ENCODE measurements around the gene KCNJ14. TPM values are rescaled to one million over a fixed set of nuclear protein-coding genes. Genes with fewer than 3 reads are reported as not detected.

Gene KCNJ14
- total and polyA plus RNA-seq, 2 of the 8 experiments (the other 6 are each of a cell fraction or from before 2014, with no cell fraction given) = 0.45 to 0.89 TPM

DNA sequence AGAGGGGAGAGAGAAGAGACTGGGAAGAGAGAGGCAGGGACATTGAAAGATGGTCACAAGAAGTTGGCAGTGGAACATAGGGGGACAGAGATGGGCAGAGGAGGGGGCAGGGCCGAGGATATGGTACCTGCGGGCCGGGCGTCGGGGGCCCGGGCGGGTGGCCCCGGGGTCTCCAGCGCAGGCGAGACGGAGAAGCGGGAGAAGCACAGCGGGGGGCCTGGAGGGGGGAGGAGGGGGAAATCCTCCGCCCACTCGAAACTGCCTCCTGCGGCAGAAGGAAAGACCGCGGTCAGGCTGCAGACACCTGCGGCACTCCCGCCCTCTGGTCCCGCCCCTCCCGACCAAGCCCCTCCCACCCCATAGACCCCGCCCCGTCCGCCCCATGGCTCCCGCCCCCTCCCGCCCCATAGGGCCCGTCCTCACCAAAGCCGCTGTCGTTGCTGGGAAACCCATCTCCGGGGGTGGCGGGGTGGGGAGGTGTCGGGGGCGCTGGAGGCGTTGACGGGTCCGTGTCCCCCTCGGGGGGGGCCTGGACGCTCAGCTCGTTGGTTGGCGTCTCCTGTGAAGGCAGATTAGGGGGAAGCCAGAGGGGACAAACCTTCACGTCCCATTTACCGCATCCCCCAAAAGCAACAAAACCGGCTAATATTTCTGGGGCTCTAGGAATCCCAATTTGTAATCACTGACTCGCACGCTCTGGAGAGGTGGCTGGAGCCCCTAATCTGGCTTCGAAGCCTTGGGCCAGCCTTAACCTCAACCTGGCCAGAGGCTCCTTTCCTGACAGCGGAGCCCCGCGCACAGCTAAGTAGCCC lies 35.8 kb downstream of the KCNJ14 start:
- Histone ChIP-seq H2AK5ac (ENCODE audit: low read depth, low read length) (no peak overlapping the region; the same call in 1 of the 2 replicates), H4K8ac (ENCODE audit: extremely low read depth, insufficient read depth, low read length) (peak overlapping the region; percentile 19; the same call in 1 of the 2 replicates), H3K27me3 (replicated peaks in 1 of 4; ENCODE audit: control insufficient read depth in 3 of 4, extremely low read depth in 1 of 4, insufficient read depth in 3 of 4, low read length in 3 of 4) (peaks cover 0 to 5% (median 4%) of the 10 kb centered on the region in 4 experiments; a peak in 3 of 7 replicates), H3K23ac (ENCODE audit: insufficient read length) (no peak overlapping the region), H3K27ac (ENCODE audit: low read depth, low read length) (peak overlapping the region; percentile 71), H4K91ac (replicated peaks; ENCODE audit: insufficient read length, low read length) (no peak overlapping the region), H3K14ac (ENCODE audit: insufficient read length) (no peak overlapping the region), H3K79me2 (ENCODE audit: control insufficient read depth in 1 of 2, insufficient read depth in 2 of 2, low read length in 2 of 2) (no peaks in the 10 kb centered on the region), H3K79me1 (ENCODE audit: low read depth, low read length) (no peaks in the 10 kb centered on the region; the same call in 1 of the 2 replicates), H3K9ac (replicated peaks in 1 of 4; ENCODE audit: extremely low read depth in 1 of 4, low read depth in 3 of 4, low read length in 3 of 4) (peak overlapping the region in 3 of 4 experiments; percentile 38 to 44 (median 42); a peak in 5 of 7 replicates), H2BK20ac (ENCODE audit: low read length) (no peak overlapping the region), H2BK5ac (ENCODE audit: low read depth, low read length) (peak overlapping the region; percentile 52; the same call in 1 of the 2 replicates), H3K23me2 (ENCODE audit: low read depth, low read length) (peaks cover 6% of the 10 kb centered on the region; the same call in 1 of the 2 replicates), H4K5ac (ENCODE audit: insufficient read length, low read depth, low read length) (peak overlapping the region; percentile 0), H3K56ac (replicated peaks; ENCODE audit: insufficient read length, low read depth, low read length) (no peak overlapping the region), H3K4ac (replicated peaks; ENCODE audit: insufficient read length, low read depth, low read length) (no peak overlapping the region), H3K4me1 (replicated peaks in 1 of 4; ENCODE audit: control insufficient read depth in 3 of 4, insufficient read depth in 4 of 4, low read length in 3 of 4) (peaks cover 0 to 21% (median 15%) of the 10 kb centered on the region in 4 experiments; a peak in 6 of 7 replicates), H3K4me2 (ENCODE audit: insufficient read depth in 1 of 2, low read depth in 2 of 2, low read length in 2 of 2) (peak overlapping the region; percentile 61 to 81), H3K36me3 (ENCODE audit: control insufficient read depth in 2 of 4, insufficient read depth in 4 of 4, low read length in 3 of 4) (no peaks in the 10 kb centered on the region; a peak in 1 of 8 replicates), H2BK12ac (ENCODE audit: low read depth, low read length) (peak overlapping the region; percentile 94), H4K20me1 (replicated peaks in 1 of 2; ENCODE audit: control insufficient read depth in 1 of 2, insufficient read depth in 2 of 2, low read length in 2 of 2) (peaks cover 0 to 4% of the 10 kb centered on the region in 2 experiments), H3K18ac (ENCODE audit: extremely low read depth, low read length) (peak overlapping the region; percentile 60; the same call in 1 of the 2 replicates), H3K9me3 (ENCODE audit: insufficient read depth in 2 of 2, low read depth in 1 of 2, low read length in 1 of 2) (no peaks in the 10 kb centered on the region), H2AFZ (ENCODE audit: low read length) (no peak overlapping the region), H3K4me3 (ENCODE audit: extremely low read depth in 1 of 4, insufficient read depth in 2 of 4, low read depth in 3 of 4, low read length in 4 of 4) (peak overlapping the region; percentile 27 to 61 (median 40)), H2BK15ac (ENCODE audit: low read length) (0 out of 2 replicates have a peak overlapping the region, but pooled peaks have one; percentile 72), H2BK120ac (replicated peaks; ENCODE audit: low read depth, low read length) (no peak overlapping the region)
- 2% methylated on average over 10 of the region's 50 CpGs; no CpG with 5 or more reads in 1 of the 2 experiments for WGBS, 2 experiments (ENCODE audit: extremely low coverage in 1 of 2, insufficient coverage in 1 of 2, insufficient read length in 1 of 2, insufficient replicate concordance in 2 of 2, low coverage in 1 of 2, low lambda C conversion rate in 2 of 2, missing lambda C conversion rate in 1 of 2)
- DNase-seq (ENCODE audit: low read depth in 1 of 2, low spot score in 2 of 2) (peak in 1 of 2 experiments; percentile 87), FAIRE-seq (no peak)
- POLR2A ChIA-PET (ENCODE audit: partially characterized antibody) = interaction anchor here (1.1 to 14.8 kb wide), 13 partner anchors 9 to 220 kb away, joined by 3 to 176 read pairs (median 3); partner anchors contain the start of genes RPL18 and SPHK2
- CTCF ChIA-PET (ENCODE audit: partially characterized antibody) = interaction anchor here (0.5 to 5.5 kb wide), 13 partner anchors 11 to 200 kb away, joined by 3 to 105 read pairs (median 5); partner anchors contain the start of gene KDELR1
- TF ChIP-seq TBP (IDR thresholded peaks at IDR 0.05; ENCODE audit: low read depth, low read length) = 0 out of 2 replicates have a peak, but pooled peaks have one; percentile 4
- TF ChIP-seq TAF1 (IDR thresholded peaks at IDR 0.05; ENCODE audit: low read depth, low read length) = peak; percentile 58; the same call in 1 of the 2 replicates
- no peak for TF ChIP-seq SIRT6 (IDR thresholded peaks at IDR 0.05; ENCODE audit: low read length)
- TF ChIP-seq TCF12 (IDR thresholded peaks at IDR 0.05; ENCODE audit: low read depth, low read length) = 0 out of 2 replicates have a peak, but pooled peaks have one; percentile 41
- TF ChIP-seq SP1 (IDR thresholded peaks at IDR 0.05; ENCODE audit: low read depth, low read length) = 0 out of 2 replicates have a peak, but pooled peaks have one; percentile 42
- TF ChIP-seq POLR2AphosphoS5 (IDR thresholded peaks at IDR 0.05; ENCODE audit: low read depth, low read length) = 0 out of 2 replicates have a peak, but pooled peaks have one; percentile 65
- TF ChIP-seq FOSL1 (IDR thresholded peaks at IDR 0.05; ENCODE audit: insufficient read depth, low read depth, low read length) = no peak
- TF ChIP-seq RBBP5 (IDR thresholded peaks at IDR 0.05; ENCODE audit: borderline replicate concordance, low read depth, low read length) = 0 out of 2 replicates have a peak, but pooled peaks have one; percentile 13
- TF ChIP-seq POLR2A (IDR thresholded peaks at IDR 0.05; ENCODE audit: control extremely low read depth in 1 of 2, low read depth in 2 of 2, low read length in 2 of 2) = peak in 1 of 2 experiments; percentile 77; a peak in 1 of 3 replicates
- TF ChIP-seq SIN3A (conservative IDR thresholded peaks at IDR 0.05 in 1 of 2, IDR thresholded peaks at IDR 0.05 in 1 of 2; ENCODE audit: low read depth in 1 of 2, low read length in 2 of 2) = 0 out of 4 replicates have a peak, but pooled peaks of 1 of the 2 experiments have one; percentile 45
- TF ChIP-seq EGR1 (IDR thresholded peaks at IDR 0.05; ENCODE audit: borderline replicate concordance, low read depth, low read length) = peak; percentile 96

Data from H1 (cell line).